Right forelimb (tissue), 1 donor: Measurements from ENCODE around the gene CD300A.
A peak's percentile ranks its signal among the peaks of the same experiment; 100 is the strongest.

ENCODE experiments used
- DNase-seq: peaks from one replicate; pipeline ENCODE4 v3.0.0-alpha.2; 2018

Gene CD300A

DNA sequence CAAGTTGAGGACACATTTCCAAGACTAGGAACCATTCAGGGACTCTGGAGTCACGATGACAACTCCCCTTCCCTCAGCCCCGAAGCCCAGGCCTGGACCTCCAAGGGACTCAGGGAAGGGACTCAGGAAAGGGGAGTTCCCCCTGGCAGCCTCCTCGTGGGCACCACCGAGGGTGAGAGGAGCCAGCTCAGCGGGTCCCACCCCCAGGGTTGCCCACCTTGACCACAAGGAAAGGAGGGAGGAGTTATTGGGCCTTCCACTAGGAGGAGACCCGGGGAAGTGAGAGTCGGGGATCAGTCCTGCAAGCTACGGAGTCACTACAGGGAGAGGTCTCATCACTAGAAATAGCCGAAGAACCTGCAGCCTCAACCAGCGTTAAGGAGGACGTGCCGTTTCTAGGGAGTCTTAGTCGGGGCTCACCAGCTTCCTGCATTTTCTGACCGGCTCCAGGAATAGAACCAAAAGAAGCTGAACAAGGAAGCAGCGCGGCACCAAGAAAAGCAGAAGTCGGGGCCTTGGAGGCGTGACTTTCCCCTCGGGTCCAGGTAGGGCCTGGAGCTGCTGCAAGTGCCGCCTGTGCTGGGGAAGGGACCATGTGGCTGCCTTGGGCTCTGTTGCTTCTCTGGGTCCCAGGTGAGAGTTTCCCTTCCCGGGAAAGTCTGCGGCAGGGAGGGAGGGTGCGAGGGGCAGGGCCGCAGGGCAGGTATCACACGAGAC lies at the start of gene CD300A:
TSS of gene CD300A (plus strand) at position 524 of the 717 bp plus-strand sequence. CDS start at position 594, 70 bp downstream.
- DNase-seq, result no peak

- no peak for DNase-seq
Measured at GRCh38 chr17:74417178-74418045, 49.0 kb upstream of the CD300A start.

DNA sequence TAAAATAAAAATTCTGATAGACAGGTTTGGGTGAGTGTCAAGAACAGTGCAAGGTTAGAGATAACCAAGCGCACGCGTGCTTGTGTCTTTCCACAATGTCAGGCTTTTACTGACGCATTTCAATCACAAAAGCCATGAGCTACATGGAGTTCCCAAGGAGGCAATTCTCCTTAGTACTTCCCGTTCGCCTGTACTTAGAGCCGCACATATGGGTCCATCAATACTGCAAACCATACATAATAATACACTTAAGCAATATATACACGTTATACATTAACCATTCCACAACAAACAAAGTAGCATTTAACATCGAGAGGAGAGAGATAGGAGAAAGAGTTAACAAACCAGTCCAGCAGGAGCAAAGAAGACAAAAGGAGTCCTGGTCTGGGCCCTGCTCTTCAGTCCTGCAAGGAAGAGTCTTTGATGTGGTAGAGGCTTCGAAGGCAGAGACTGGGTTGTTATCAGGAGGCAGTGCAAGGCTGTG lies 46.5 kb upstream of the CD300A start:
- DNase-seq, result no peak

DNA sequence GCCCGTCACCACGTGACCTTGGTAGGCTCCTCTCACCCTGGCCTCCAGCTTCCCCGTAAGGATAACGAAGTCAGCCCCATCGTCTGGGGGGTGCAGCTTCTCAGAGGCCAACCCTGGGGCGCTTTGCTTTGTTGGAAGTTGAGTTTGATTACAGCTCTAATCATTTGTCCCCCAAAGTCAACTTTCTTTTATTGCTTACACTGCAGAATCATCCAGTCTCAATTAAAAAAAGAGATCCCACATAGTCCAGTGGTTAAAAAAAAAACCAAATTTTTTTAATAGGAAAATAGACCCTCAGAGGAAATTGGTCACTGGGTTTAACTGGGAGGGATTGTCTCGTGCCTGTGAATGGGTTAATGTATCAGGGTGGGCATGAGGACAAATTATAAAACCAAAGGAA lies 42.3 kb upstream of the CD300A start:
- DNase-seq, result no peak

- DNase-seq, result peak; percentile 72
Measured at GRCh38 chr17:74424657-74425056, 41.8 kb upstream of the CD300A start.

DNA sequence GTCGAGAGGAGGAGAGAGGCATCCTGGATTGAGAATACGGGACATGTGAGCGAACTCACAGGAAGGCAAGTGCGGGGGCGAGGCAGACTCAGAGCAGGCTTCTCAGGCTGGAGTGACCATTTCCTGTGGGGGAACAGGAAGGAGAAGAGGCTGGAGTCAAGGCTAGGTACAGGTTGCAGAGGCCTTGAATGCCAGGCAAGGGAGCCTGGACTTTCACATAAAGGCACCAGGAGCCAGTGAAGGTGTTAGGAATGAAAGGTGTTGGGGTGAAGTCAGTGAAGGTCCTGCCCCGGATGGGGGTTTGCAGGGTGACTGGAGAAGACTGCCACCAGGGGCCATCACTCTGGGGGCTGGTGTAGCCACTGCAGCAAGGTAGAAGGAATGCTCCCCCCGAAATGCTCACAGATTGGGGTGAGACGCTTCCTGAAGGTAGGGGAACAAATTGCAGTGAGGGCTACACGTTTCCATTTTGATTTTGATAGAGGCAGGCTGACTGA lies 39.8 kb upstream of the CD300A start:
- DNase-seq, result no peak

DNA sequence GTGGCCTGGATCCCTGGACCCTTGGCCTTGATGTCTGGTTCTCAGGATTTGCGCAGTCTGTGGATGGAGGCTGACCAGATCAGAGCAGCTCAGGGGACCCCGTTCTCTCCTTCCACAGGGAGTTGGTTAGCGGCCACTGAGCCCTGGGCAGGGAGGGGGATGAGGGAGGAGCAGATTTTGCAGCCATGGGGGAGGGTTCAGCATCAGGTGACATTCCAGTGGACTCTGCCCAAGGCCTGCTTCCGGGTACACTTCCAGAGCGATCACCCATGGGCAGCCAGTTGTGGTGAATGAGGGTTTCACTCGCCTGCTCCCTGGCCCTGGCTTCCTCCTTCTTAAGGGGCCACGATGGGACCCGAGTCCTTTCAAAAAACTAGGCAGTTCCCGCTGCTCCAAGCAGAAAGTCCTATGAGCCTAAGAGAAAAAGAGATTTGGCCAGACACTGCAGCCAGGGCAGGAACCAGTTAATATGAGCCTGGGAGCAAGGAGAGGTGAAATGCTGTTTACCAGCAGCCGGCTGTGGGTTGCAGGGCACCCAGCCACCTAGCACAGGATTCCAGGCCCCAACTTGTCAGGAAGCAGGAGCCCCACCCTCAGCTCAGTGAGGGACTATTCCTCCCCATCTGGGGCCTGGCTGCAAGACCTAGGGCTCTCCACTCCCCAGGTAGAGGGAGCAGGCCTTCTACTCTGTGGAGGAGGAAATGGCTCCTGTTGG lies 39.2 kb upstream of the CD300A start:
- no peak for DNase-seq

GRCh38 chr17:74427763-74428153 lies 38.7 kb upstream of the CD300A start:
- DNase-seq, result no peak

- no peak for DNase-seq
Measured at GRCh38 chr17:74429604-74430384, 36.6 kb upstream of the CD300A start.

DNA sequence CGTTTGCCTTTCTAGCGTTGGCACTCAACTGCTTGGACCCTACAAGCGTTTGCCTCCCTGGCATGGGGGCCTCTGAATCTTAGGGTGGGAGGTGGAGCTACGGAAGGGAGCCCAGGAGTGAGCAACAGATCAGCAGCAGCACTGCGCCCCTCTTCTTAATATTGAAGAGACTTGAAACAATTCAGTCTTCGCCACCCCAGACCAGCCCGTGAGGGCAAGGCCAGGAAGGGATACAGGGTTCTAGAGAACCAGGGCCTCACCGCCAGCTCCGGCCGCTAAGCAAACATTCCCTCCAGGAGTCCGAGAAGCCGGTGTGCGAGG lies 36.1 kb upstream of the CD300A start:
- DNase-seq, result no peak

- peak; percentile 75 for DNase-seq
Measured at GRCh38 chr17:74430706-74431567, 35.5 kb upstream of the CD300A start.

DNA sequence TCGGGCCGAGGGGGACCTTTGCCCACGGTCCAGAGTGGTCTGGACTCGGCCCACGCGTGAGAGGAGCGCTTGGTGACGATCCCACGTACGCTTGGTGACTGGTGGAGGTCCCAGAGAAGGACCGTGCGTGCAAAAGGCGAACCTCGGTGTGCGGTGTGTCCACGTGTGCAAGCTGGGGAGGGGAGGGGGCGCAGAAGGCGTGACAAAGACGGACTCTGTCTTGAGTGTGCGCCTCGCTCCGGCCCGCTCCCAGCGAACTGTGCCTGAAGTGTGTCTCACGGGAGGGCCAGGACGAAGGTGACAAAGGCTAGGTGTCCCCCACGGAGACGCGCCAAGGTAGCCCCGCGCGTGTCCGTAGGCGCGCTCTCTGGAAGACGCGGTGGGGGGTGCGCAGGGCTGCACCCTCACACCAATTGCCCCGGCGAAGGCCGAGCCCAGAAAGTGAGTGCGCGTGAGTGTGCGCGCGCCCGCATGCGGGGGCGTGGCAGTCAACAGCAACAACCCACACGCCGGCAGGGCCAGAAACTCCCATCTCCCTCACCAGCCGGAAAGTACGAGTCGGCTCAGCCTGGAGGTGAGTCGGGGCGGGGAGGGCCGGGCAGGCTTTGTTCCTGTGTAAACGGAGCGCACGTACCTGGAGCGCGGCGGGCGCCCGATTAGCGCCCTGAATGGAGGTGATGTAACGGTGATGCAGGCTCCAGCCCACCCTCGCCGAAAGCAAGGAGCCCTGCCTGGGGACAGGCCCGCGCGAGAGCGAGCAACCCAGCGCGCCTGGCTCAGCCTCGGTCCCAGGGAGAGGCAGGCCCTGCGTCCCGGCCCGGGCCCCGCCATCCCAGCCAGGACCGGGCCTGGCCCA lies 34.6 kb upstream of the CD300A start, which contains the start of gene GPRC5C:
TSS of gene GPRC5C (plus strand) at position 521 of the 856 bp plus-strand sequence. CDS start 7,689 bp downstream, outside the sequence.
- peak; percentile 83 for DNase-seq

- no peak for DNase-seq
Measured at GRCh38 chr17:74432424-74432690, 34.1 kb upstream of the CD300A start.

DNA sequence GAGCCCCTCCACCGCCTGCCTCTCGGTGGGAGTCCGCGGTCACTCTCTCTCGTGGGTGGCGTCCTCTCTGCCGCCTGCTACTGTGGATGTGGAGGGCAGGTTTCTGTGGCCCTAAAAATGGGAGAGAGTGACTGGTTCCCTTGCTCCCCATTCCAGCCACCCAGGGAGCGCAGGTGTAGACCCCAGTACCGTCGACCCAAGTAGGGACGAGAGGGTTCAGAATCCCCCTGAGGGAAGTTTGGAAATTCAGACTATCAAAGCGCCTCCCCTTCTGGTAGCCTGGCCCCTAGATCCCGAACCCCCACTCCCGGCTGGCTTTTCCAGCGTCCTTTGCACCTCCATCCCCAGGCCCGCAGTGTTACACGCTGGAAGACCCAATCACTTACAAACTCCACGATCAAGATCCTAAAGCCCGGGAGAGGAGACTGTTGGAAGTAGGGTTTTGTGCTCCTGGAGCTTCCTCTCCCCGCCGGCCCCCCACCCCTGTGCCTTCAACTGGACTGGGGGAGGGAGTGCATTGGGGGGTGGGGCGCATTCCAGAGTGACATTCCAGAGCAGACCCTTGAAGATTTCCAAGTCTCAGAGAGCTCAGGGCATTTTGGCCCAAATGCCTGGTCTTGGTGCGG lies 33.6 kb upstream of the CD300A start:
- no peak for DNase-seq

GRCh38 chr17:74433421-74434121 lies 32.9 kb upstream of the CD300A start:
- DNase-seq, result no peak

- DNase-seq, result no peak
Measured at GRCh38 chr17:74435775-74436359, 30.6 kb upstream of the CD300A start.

DNA sequence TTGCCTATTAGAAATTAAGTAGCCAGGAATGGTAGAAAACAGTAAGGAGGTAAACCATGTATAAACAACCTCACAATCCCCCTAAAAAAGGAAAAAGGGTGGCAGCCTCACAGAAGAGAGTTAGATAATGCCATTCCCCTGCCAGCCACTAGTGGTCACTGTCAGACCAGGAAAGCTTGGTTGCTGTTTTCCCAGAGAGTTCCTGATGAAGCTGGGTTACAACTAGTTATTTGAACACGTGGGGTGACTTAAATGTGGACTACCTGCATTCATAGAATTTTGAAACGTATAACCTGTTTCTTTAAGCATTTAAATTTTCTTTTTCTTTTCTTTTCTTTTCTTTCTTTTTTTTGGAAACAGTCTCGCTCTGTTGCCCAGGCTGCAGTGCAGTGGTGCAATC lies 28.7 kb upstream of the CD300A start:
- DNase-seq, result no peak

DNA sequence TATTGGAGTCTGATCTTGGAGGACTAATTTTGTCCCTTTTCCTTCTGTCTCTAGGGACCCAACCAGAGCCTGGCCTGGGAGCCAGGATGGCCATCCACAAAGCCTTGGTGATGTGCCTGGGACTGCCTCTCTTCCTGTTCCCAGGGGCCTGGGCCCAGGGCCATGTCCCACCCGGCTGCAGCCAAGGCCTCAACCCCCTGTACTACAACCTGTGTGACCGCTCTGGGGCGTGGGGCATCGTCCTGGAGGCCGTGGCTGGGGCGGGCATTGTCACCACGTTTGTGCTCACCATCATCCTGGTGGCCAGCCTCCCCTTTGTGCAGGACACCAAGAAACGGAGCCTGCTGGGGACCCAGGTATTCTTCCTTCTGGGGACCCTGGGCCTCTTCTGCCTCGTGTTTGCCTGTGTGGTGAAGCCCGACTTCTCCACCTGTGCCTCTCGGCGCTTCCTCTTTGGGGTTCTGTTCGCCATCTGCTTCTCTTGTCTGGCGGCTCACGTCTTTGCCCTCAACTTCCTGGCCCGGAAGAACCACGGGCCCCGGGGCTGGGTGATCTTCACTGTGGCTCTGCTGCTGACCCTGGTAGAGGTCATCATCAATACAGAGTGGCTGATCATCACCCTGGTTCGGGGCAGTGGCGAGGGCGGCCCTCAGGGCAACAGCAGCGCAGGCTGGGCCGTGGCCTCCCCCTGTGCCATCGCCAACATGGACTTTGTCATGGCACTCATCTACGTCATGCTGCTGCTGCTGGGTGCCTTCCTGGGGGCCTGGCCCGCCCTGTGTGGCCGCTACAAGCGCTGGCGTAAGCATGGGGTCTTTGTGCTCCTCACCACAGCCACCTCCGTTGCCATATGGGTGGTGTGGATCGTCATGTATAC lies 26.5 kb upstream of the CD300A start:
- DNase-seq, result no peak
